GM12878 (cell line): Measurements from ENCODE around the gene NR3C1. TPM values are rescaled to one million over a fixed set of nuclear protein-coding genes. Genes with fewer than 3 reads are reported as not detected.
A peak's percentile ranks its signal among the peaks of the same experiment; 100 is the strongest.

Source experiments
- ATF2 ChIP-seq: IDR thresholded peaks from 2 replicates; pipeline ENCODE4 v1.6.1; 2012; ENCODE audit warnings: low read length, inconsistent platforms
- GATAD2B ChIP-seq: fragments of 450-650 bp; conservative IDR thresholded peaks from 2 replicates; pipeline ENCODE4 v1.6.1; 2017; ENCODE audit warnings: low read depth, mild to moderate bottlenecking, moderate library complexity
- JUNB ChIP-seq: IDR thresholded peaks from 2 replicates; pipeline ENCODE4 v1.6.1; 2016; ENCODE audit warnings: antibody characterized with exemption, mild to moderate bottlenecking
- KLF5 ChIP-seq: fragments of 450-650 bp; IDR thresholded peaks from 2 replicates; pipeline ENCODE4 v1.6.1; 2014; ENCODE audit warnings: mild to moderate bottlenecking; ENCODE audit not compliant: partially characterized antibody
- MEF2A ChIP-seq: IDR thresholded peaks from 2 replicates; pipeline ENCODE4 v1.6.1; 2011; ENCODE audit warnings: low read depth, mild to moderate bottlenecking, low read length, moderate library complexity; ENCODE audit not compliant: insufficient read depth
- MTA2 ChIP-seq: fragments of 450-650 bp; IDR thresholded peaks from 2 replicates; pipeline ENCODE4 v1.6.1; 2016; ENCODE audit warnings: low read depth, mild to moderate bottlenecking, moderate library complexity
- NR2C2 ChIP-seq: IDR thresholded peaks from 2 replicates; pipeline ENCODE4 v1.6.1; 2011; ENCODE audit warnings: borderline replicate concordance, low read depth; ENCODE audit not compliant: control insufficient read depth, insufficient read length
- NRF1 ChIP-seq: conservative IDR thresholded peaks from 2 replicates; pipeline ENCODE4 v1.6.1; 2011; ENCODE audit warnings: mild to moderate bottlenecking, low read depth, low read length, improper control_type of control experiment
- PML ChIP-seq: IDR thresholded peaks from 2 replicates; pipeline ENCODE4 v1.6.1; 2012; ENCODE audit warnings: low read length, inconsistent platforms
- PRDM15 ChIP-seq: fragments of 450-650 bp; formaldehyde crosslinking; IDR thresholded peaks from 2 replicates; pipeline ENCODE4 v1.4.0; 2020; ENCODE audit warnings: mild to moderate bottlenecking, moderate library complexity
- RCOR1 ChIP-seq: conservative IDR thresholded peaks from 2 replicates; pipeline ENCODE4 v1.6.1; 2012; ENCODE audit warnings: low read depth, low read length, improper control_type of control experiment
- SIX5 ChIP-seq: IDR thresholded peaks from 2 replicates; pipeline ENCODE4 v1.6.1; 2011; ENCODE audit warnings: mild to moderate bottlenecking, low read depth, low read length, moderate library complexity; ENCODE audit not compliant: severe bottlenecking
- SMAD1 ChIP-seq: fragments of 450-650 bp; IDR thresholded peaks from 2 replicates; pipeline ENCODE4 v1.6.1; 2018; ENCODE audit warnings: mild to moderate bottlenecking, low read depth; ENCODE audit not compliant: partially characterized antibody
- SMARCA5 ChIP-seq: fragments of 450-650 bp; IDR thresholded peaks from 2 replicates; pipeline ENCODE4 v1.6.1; 2017; ENCODE audit warnings: mild to moderate bottlenecking
- STAT1 ChIP-seq: fragments of 450-650 bp; conservative IDR thresholded peaks from 2 replicates; pipeline ENCODE4 v1.6.1; 2014; ENCODE audit warnings: antibody characterized with exemption, mild to moderate bottlenecking
- TCF3 ChIP-seq: IDR thresholded peaks from 2 replicates; pipeline ENCODE4 v1.6.1; 2012; ENCODE audit warnings: low read depth, mild to moderate bottlenecking, low read length, borderline replicate concordance; ENCODE audit not compliant: insufficient read depth
- USF1 ChIP-seq: IDR thresholded peaks from 2 replicates; pipeline ENCODE4 v1.6.1; 2011; ENCODE audit warnings: borderline replicate concordance, low read depth, mild to moderate bottlenecking, moderate library complexity, mixed read lengths, low read length; ENCODE audit not compliant: insufficient read depth; ENCODE audit errors: extremely low read length
- ZNF592 ChIP-seq: fragments of 450-650 bp; IDR thresholded peaks from 2 replicates; pipeline ENCODE4 v1.6.1; 2017; ENCODE audit warnings: mild to moderate bottlenecking, moderate library complexity
- ZSCAN29 ChIP-seq: fragments of 450-650 bp; IDR thresholded peaks from 2 replicates; pipeline ENCODE4 v1.6.1; 2017; ENCODE audit warnings: mild to moderate bottlenecking, moderate library complexity
- polyA plus RNA-seq, 11 experiments: library from polyadenylated mRNA; depleted of rRNA in 4 of 11; unstranded in 6 of 11; stranded (reverse) in 5 of 11; fragments of >200 nt; fragmentation: Nextera tagmentation in 4 of 11; fragmentation: Illumina TruSeq in 1 of 11; extraction: Ambion mirVana in 4 of 11; extraction: Trizol in 1 of 11; gene quantifications; 1 replicate in 1 of 11; 2 replicates in 10 of 11; pipeline versions ENCODE4 v1.2.1 to v1.2.3, GENCODE V29; 2011 to 2016; ENCODE audit warnings: inconsistent platforms in 2 of 11, missing spikeins in 2 of 11, low read depth in 1 of 11
- total RNA-seq, 4 experiments: library from RNA; depleted of rRNA in 3 of 4; stranded (reverse); fragments of >200 nt in 3 of 4; fragmentation: Illumina TruSeq in 1 of 4; extraction: Trizol in 1 of 4; gene quantifications; 2 replicates each; pipeline versions ENCODE4 v1.2.1 to v1.2.3, GENCODE V29; 2013 to 2021

Gene NR3C1
- total and polyA plus RNA-seq, 10 of the 15 experiments (the other 5 are each of a cell fraction or from before 2014, with no cell fraction given), result 49.7 to 141 (median 109) TPM

GRCh38 chr5:143434261-143435209 lies 31.0 kb upstream of the NR3C1 start (continued):
- TF ChIP-seq SIX5 (no peak), USF1 (no peak), PRDM15 (CRISPR knock-in tag) (no peak), ZSCAN29 (no peak), ZNF592 (no peak), RCOR1 (no peak), SMAD1 (no peak), GATAD2B (peak; percentile 64; the same call in 1 of the 2 replicates), TCF3 (0 out of 2 replicates have a peak, but pooled peaks have one; percentile 32), PML (no peak), ATF2 (no peak), MTA2 (no peak), KLF5 (no peak), SMARCA5 (peak; percentile 54), NR2C2 (no peak), STAT1 (no peak), NRF1 (no peak), JUNB (no peak), MEF2A (no peak)
